AG08396 (cell line): ENCODE measurements around the gene MPST.
A peak's percentile ranks its signal among the peaks of the same experiment; 100 is the strongest.

Experiments used
- DNase-seq: peaks from one replicate; pipeline ENCODE4 v3.0.0; 2012; ENCODE audit warnings: low spot score, mixed read lengths

The MPST gene

GRCh38 chr22:37044634-37045625 lies 25.4 kb downstream of the MPST start:
- no peak for DNase-seq

GRCh38 chr22:37045958-37046357 lies 26.4 kb downstream of the MPST start:
- peak; percentile 81 for DNase-seq

- DNase-seq = no peak
Measured at GRCh38 chr22:37046589-37046988, 27.0 kb downstream of the MPST start.

- no peak for DNase-seq
Measured at GRCh38 chr22:37047006-37047405, 27.5 kb downstream of the MPST start.

- peak; percentile 70 for DNase-seq
Measured at GRCh38 chr22:37048133-37048532, 28.6 kb downstream of the MPST start.

GRCh38 chr22:37049224-37049623 lies 29.7 kb downstream of the MPST start:
- no peak for DNase-seq

- DNase-seq = no peak
Measured at GRCh38 chr22:37050913-37051312, 31.4 kb downstream of the MPST start.

- DNase-seq = peak; percentile 97
Measured at GRCh38 chr22:37051391-37052385, 32.1 kb downstream of the MPST start, which contains the start of gene KCTD17. Gene KCTD17, plus strand, starts transcription at chr22:37051742. Its CDS starts 19 bp downstream, at chr22:37051761.

- DNase-seq = no peak
Measured at GRCh38 chr22:37052386-37053309, 33.1 kb downstream of the MPST start.

- no peak for DNase-seq
Measured at GRCh38 chr22:37053310-37054055, 33.9 kb downstream of the MPST start.

GRCh38 chr22:37054056-37054395 lies 34.5 kb downstream of the MPST start:
- no peak for DNase-seq

GRCh38 chr22:37054600-37055365 lies 35.2 kb downstream of the MPST start:
- DNase-seq = no peak

GRCh38 chr22:37056246-37056645 lies 36.7 kb downstream of the MPST start:
- DNase-seq = no peak

GRCh38 chr22:37057226-37057625 lies 37.7 kb downstream of the MPST start:
- DNase-seq = no peak

GRCh38 chr22:37057796-37058510 lies 38.4 kb downstream of the MPST start:
- no peak for DNase-seq

GRCh38 chr22:37058917-37059701 lies 39.6 kb downstream of the MPST start:
- DNase-seq = no peak

GRCh38 chr22:37059876-37060449 lies 40.4 kb downstream of the MPST start:
- DNase-seq = no peak
